Measurements from ENCODE around the gene PRRC2C. TPM values are rescaled to one million over a fixed set of nuclear protein-coding genes. Genes with fewer than 3 reads are reported as not detected.

PRRC2C gene
- total RNA-seq, 1 donor from 2014 or later: 297 TPM

GRCh38 chr1:171627020-171627419 is 141.7 kb downstream of the PRRC2C start:
- intact Hi-C loops (cut with micrococcal nuclease): no loop called here

- intact Hi-C loops (cut with micrococcal nuclease): no loop called here
These were observed 142.9 kb downstream of the PRRC2C start for GRCh38 chr1:171628225-171628624.

GRCh38 chr1:171635661-171636060 is 150.3 kb downstream of the PRRC2C start:
- intact Hi-C loops (cut with micrococcal nuclease): no loop called here

- intact Hi-C loops (cut with micrococcal nuclease): no loop called here
These were observed 150.8 kb downstream of the PRRC2C start for GRCh38 chr1:171636141-171636540.

GRCh38 chr1:171637928-171638576 is 152.7 kb downstream of the PRRC2C start:
- intact Hi-C loops (cut with micrococcal nuclease): no loop called here

- intact Hi-C loops (cut with micrococcal nuclease): no loop called here
These were observed 154.9 kb downstream of the PRRC2C start for GRCh38 chr1:171640225-171640624.

GRCh38 chr1:171641076-171641864 is 155.9 kb downstream of the PRRC2C start:
- intact Hi-C loops (cut with micrococcal nuclease): no loop called here

- intact Hi-C loops (cut with micrococcal nuclease): no loop called here
These were observed 156.9 kb downstream of the PRRC2C start for GRCh38 chr1:171642197-171642596.

Other genes with a start within 250 kb of the PRRC2C start
- gene FMO1, start 237.0 kb upstream of the PRRC2C start, total RNA-seq: not detected in 2 replicates
- 0.85 and 1.3 TPM in 2 replicates for gene FMO4, start 171.3 kb upstream of the PRRC2C start, total RNA-seq
- gene MYOCOS, start 136.7 kb downstream of the PRRC2C start, total RNA-seq: 0.29 and 0.32 TPM in 2 replicates
- not detected in 2 replicates for gene MYOC, start 167.2 kb downstream of the PRRC2C start, total RNA-seq

All from T-helper 1 cell treated with Interleukin-12 subunit alpha and Interleukin-12 subunit beta and Interleukin-4 antibody, amounts not matched to agents 30 ng/mL and 1 ng/mL, for 36 hours (primary cell).